Neural cell (in vitro differentiated cells): ENCODE data around the gene RPS19BP1. TPM values are rescaled to one million over a fixed set of nuclear protein-coding genes. Genes with fewer than 3 reads are reported as not detected.

Source experiments
- H2AFZ ChIP-seq: fragments of 200-600, 300-800 bp; sonication (generic), shearing (Covaris generic); 2 replicates; pipeline ENCODE4 v1.6.0; 2014; ENCODE audit warnings: low read depth, mild to moderate bottlenecking, antibody characterized with exemption, low read length, moderate library complexity
- H3F3A ChIP-seq: fragments of 200-600 bp; shearing (Covaris generic); 2 replicates; pipeline ENCODE4 v1.6.1; 2016; ENCODE audit warnings: mild to moderate bottlenecking, moderate library complexity, mixed read lengths, antibody characterized with exemption, low read length; ENCODE audit not compliant: insufficient read depth, poor library complexity, severe bottlenecking
- H3K27ac ChIP-seq: fragments of 200-600, 300-800 bp; sonication (generic), shearing (Covaris generic); 2 replicates; pipeline ENCODE4 v1.5.1; 2014; ENCODE audit warnings: mild to moderate bottlenecking, low read length, moderate library complexity
- H3K27me3 ChIP-seq: fragments of 300-800, 200-600 bp; sonication (generic), shearing (Covaris generic); 2 replicates; pipeline ENCODE4 v1.6.0; 2014; ENCODE audit warnings: mild to moderate bottlenecking, low read depth, low read length, moderate library complexity; ENCODE audit not compliant: insufficient read depth
- H3K36me3 ChIP-seq: fragments of 300-800, 200-600 bp; sonication (generic), shearing (Covaris generic); 2 replicates; pipeline ENCODE4 v1.5.1; 2014; ENCODE audit warnings: mild to moderate bottlenecking, antibody characterized with exemption, low read length, moderate library complexity; ENCODE audit not compliant: insufficient read depth
- H3K4me2 ChIP-seq: fragments of 300-800, 200-600 bp; sonication (generic), shearing (Covaris generic); 2 replicates; pipeline ENCODE4 v1.6.0; 2014; ENCODE audit warnings: mild to moderate bottlenecking, low read length
- H3K4me3 ChIP-seq: fragments of 300-800, 200-600 bp; sonication (generic), shearing (Covaris generic); 2 replicates; pipeline ENCODE4 v1.5.1; 2014; ENCODE audit warnings: mild to moderate bottlenecking, low read length, moderate library complexity
- H3K79me2 ChIP-seq: fragments of 200-600 bp; shearing (Covaris generic); replicated peaks from 2 replicates; pipeline ENCODE4 v1.6.0; 2014; ENCODE audit warnings: mild to moderate bottlenecking, low read length, moderate library complexity; ENCODE audit not compliant: insufficient read depth
- H3K9ac ChIP-seq: fragments of 300-800, 200-600 bp; sonication (generic), shearing (Covaris generic); 2 replicates; pipeline ENCODE4 v1.6.1; 2016; ENCODE audit warnings: mild to moderate bottlenecking, low read length, mixed read lengths
- H3K9me2 ChIP-seq: fragments of 200-600 bp; shearing (Covaris generic); 2 replicates; pipeline ENCODE4 v1.6.1; 2016; ENCODE audit warnings: mild to moderate bottlenecking, low read length, mixed read lengths; ENCODE audit not compliant: insufficient read depth
- H3K9me3 ChIP-seq: fragments of 200-600, 300-800 bp; sonication (generic), shearing (Covaris generic); 2 replicates; pipeline ENCODE4 v1.6.1; 2016; ENCODE audit warnings: mild to moderate bottlenecking, mixed run types, low read length, moderate library complexity, mixed read lengths
- H4K20me1 ChIP-seq: fragments of 200-600 bp; shearing (Covaris generic); 2 replicates; pipeline ENCODE4 v1.6.1; 2016; ENCODE audit warnings: mild to moderate bottlenecking, mixed run types; ENCODE audit not compliant: insufficient read depth
- CTCF ChIP-seq: fragments of 450-650 bp; IDR thresholded peaks from 2 replicates; pipeline ENCODE4 v1.5.1; 2014; ENCODE audit warnings: antibody characterized with exemption, mild to moderate bottlenecking, moderate library complexity; ENCODE audit not compliant: poor library complexity, severe bottlenecking
- EP300 ChIP-seq: fragments of 450-650 bp; conservative IDR thresholded peaks from 2 replicates; pipeline ENCODE4 v1.6.1; 2014; ENCODE audit warnings: antibody characterized with exemption, mild to moderate bottlenecking, moderate library complexity; ENCODE audit not compliant: poor library complexity, severe bottlenecking
- EZH2 ChIP-seq: fragments of 200-600, 300-800 bp; shearing (Covaris generic), sonication (generic); IDR thresholded peaks from 2 replicates; pipeline ENCODE4 v1.6.1; 2014; ENCODE audit warnings: antibody characterized with exemption, low read length, borderline replicate concordance, mild to moderate bottlenecking; ENCODE audit not compliant: insufficient read depth, poor library complexity, severe bottlenecking
- MXI1 ChIP-seq: fragments of 450-650 bp; conservative IDR thresholded peaks from 2 replicates; pipeline ENCODE4 v1.6.1; 2014; ENCODE audit warnings: antibody characterized with exemption, mild to moderate bottlenecking; ENCODE audit not compliant: poor library complexity, severe bottlenecking
- POLR2AphosphoS5 ChIP-seq: IDR thresholded peaks from 2 replicates; pipeline ENCODE4 v1.6.1; 2012
- RAD21 ChIP-seq: fragments of 450-650 bp; conservative IDR thresholded peaks from 2 replicates; pipeline ENCODE4 v1.6.1; 2014; ENCODE audit warnings: antibody characterized with exemption, mild to moderate bottlenecking, moderate library complexity
- SMC3 ChIP-seq: fragments of 450-650 bp; conservative IDR thresholded peaks from 2 replicates; pipeline ENCODE4 v1.6.1; 2014; ENCODE audit warnings: antibody characterized with exemption, mild to moderate bottlenecking, moderate library complexity; ENCODE audit not compliant: poor library complexity
- TAF1 ChIP-seq: IDR thresholded peaks from 2 replicates; pipeline ENCODE4 v1.6.1; 2012; ENCODE audit warnings: low read depth
- polyA minus RNA-seq: library from RNA; depleted of rRNA, polyadenylated mRNA; stranded (reverse); fragments of >200 nt; gene quantifications from 2 replicates; pipeline ENCODE4 v1.2.3, GENCODE V29; 2014
- polyA plus RNA-seq: library from polyadenylated mRNA; depleted of rRNA; stranded (reverse); fragments of >200 nt; gene quantifications from 2 replicates; pipeline ENCODE4 v1.2.3, GENCODE V29; 2014
- TF ChIP-seq, protein P1 (sequence below): IDR thresholded peaks from 2 replicates; pipeline ENCODE4 v1.6.1; 2012; ENCODE audit warnings: borderline replicate concordance

The RPS19BP1 gene, protein sequence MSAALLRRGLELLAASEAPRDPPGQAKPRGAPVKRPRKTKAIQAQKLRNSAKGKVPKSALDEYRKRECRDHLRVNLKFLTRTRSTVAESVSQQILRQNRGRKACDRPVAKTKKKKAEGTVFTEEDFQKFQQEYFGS
- polyA plus RNA-seq (154 and 164 TPM in 2 replicates), polyA minus RNA-seq (51.9 and 59.6 TPM in 2 replicates)

DNA sequence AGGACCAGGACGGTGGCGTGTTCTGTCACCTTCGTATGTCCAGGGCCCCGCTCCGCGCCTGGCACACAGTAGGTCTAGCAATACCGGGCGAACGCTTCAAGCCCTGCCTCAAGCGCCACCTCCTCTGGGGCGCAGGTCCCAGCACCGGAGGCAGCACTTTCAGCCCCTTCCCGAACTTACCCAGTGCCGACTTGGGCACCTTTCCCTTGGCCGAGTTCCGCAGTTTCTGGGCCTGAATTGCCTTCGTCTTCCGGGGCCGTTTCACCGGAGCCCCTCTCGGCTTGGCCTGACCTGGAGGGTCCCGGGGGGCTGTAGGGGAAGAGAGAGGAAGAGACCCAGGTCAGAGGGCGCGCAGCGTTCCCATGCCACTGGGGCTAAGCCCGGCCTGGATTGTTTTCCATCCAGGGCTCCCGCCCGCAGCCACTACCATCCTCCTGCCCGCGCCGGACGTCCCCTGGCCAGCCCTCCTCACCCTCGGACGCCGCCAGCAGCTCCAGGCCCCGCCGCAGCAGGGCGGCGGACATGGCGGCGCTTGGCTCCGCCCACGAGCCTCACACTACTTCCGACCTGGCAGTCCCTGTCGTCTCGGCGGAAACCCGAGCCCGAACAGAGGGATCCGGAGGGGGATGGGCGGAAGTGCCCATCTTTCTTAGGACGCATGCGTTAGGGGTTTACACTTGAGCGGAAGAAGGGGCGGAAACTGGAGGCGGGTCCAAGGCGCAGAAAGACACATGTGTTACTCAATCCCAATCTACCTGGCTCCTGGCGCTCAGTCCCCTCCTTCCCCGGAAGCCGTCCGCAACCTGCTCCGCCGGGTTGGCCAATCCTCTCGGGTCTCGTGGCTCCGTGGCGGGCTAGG is at the start of gene RPS19BP1:
RPS19BP1 (minus strand) TSS at position 534 of the 859 bp plus-strand sequence; CDS start at position 524, 10 bp downstream.
- no peaks in the 10 kb centered on the region for H3K9me2 ChIP-seq
- peak within 1 kb of the TSS; percentile 82 for H3K4me2 ChIP-seq
- peak within 1 kb of the TSS; percentile 89 for H3K9ac ChIP-seq
- H3K36me3 ChIP-seq, result no peaks in the 10 kb centered on the region
- no peaks in the 10 kb centered on the region for H3K9me3 ChIP-seq
- H3K79me2 ChIP-seq, result peaks cover 23% of the 10 kb centered on the region
- peak within 1 kb of the TSS; percentile 75 for H3K4me3 ChIP-seq
- H3F3A ChIP-seq, result no peaks in the 10 kb centered on the region
- peak within 1 kb of the TSS; percentile 53 for H2AFZ ChIP-seq
- TF ChIP-seq CTCF (no peak), SMC3 (peak; percentile 27), MXI1 (peak; percentile 89), RAD21 (peak; percentile 18), POLR2AphosphoS5 (peak; percentile 81), EP300 (peak; percentile 49), TAF1 (no peak), EZH2 (no peak)
- TF ChIP-seq, protein P1, sequence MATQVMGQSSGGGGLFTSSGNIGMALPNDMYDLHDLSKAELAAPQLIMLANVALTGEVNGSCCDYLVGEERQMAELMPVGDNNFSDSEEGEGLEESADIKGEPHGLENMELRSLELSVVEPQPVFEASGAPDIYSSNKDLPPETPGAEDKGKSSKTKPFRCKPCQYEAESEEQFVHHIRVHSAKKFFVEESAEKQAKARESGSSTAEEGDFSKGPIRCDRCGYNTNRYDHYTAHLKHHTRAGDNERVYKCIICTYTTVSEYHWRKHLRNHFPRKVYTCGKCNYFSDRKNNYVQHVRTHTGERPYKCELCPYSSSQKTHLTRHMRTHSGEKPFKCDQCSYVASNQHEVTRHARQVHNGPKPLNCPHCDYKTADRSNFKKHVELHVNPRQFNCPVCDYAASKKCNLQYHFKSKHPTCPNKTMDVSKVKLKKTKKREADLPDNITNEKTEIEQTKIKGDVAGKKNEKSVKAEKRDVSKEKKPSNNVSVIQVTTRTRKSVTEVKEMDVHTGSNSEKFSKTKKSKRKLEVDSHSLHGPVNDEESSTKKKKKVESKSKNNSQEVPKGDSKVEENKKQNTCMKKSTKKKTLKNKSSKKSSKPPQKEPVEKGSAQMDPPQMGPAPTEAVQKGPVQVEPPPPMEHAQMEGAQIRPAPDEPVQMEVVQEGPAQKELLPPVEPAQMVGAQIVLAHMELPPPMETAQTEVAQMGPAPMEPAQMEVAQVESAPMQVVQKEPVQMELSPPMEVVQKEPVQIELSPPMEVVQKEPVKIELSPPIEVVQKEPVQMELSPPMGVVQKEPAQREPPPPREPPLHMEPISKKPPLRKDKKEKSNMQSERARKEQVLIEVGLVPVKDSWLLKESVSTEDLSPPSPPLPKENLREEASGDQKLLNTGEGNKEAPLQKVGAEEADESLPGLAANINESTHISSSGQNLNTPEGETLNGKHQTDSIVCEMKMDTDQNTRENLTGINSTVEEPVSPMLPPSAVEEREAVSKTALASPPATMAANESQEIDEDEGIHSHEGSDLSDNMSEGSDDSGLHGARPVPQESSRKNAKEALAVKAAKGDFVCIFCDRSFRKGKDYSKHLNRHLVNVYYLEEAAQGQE, result peak; percentile 52
- H3K27me3 ChIP-seq, result no peaks in the 10 kb centered on the region
- peaks cover 10% of the 10 kb centered on the region for H4K20me1 ChIP-seq
- peak within 1 kb of the TSS; percentile 82 for H3K27ac ChIP-seq

GRCh38 chr22:39581303-39581702 is 48.8 kb upstream of the RPS19BP1 start:
- H3K27me3 ChIP-seq, result no peaks in the 10 kb centered on the region
- no peaks in the 10 kb centered on the region for H4K20me1 ChIP-seq
- no peaks in the 10 kb centered on the region for H3K9me3 ChIP-seq
- no peak for TF ChIP-seq CTCF
- TF ChIP-seq, protein P1, result no peak
- no peak for TF ChIP-seq TAF1
- no peak for TF ChIP-seq SMC3
- no peak for TF ChIP-seq EZH2
- no peak for TF ChIP-seq POLR2AphosphoS5
- no peak for TF ChIP-seq EP300
- TF ChIP-seq RAD21, result no peak
- no peak for TF ChIP-seq MXI1
- no peaks in the 10 kb centered on the region for H3K9me2 ChIP-seq
- no peaks in the 10 kb centered on the region for H3K36me3 ChIP-seq
- no peak overlapping the region for H3K27ac ChIP-seq
- H3K4me2 ChIP-seq, result no peak overlapping the region
- no peak overlapping the region for H2AFZ ChIP-seq
- H3K4me3 ChIP-seq, result no peak overlapping the region
- H3K79me2 ChIP-seq, result no peaks in the 10 kb centered on the region
- H3F3A ChIP-seq, result no peaks in the 10 kb centered on the region
- H3K9ac ChIP-seq, result no peak overlapping the region
